HCEC 1CT (cell line): ENCODE data around the gene PTPRD.
"Not testable (repeated sequence)": the region's sequence is repeated elsewhere in the genome, so short reads cannot be mapped to it uniquely, and the experiment has no call there.

Source experiments
- DNase-seq: peaks from one replicate; pipeline ENCODE4 v3.0.0-alpha.2; 2017

The PTPRD gene

GRCh38 chr9:9426454-9426853 is 1186.3 kb downstream of the PTPRD start:
- not testable (repeated sequence) for DNase-seq

DNA sequence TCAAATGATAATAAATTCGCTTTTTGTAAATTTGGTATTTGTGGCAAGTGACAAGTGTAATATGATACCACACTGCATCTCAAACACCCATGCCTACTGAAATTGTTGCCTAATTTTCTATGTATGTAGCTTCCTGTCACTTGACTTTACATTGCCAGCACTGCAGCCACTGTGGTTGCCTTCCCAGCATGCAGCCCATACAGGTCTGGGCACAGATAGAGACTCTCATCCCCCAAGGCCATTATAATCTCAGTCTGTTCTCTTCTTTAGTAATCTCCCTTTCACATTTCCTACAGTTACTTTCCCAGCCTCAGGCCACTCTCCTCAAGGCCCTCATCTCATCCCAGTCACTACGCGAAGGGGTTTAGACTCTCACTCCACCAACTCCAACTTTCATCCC is 1200.6 kb downstream of the PTPRD start:
- no peak for DNase-seq

- DNase-seq: no peak
These were observed 1202.1 kb downstream of the PTPRD start for GRCh38 chr9:9410736-9411135.

DNA sequence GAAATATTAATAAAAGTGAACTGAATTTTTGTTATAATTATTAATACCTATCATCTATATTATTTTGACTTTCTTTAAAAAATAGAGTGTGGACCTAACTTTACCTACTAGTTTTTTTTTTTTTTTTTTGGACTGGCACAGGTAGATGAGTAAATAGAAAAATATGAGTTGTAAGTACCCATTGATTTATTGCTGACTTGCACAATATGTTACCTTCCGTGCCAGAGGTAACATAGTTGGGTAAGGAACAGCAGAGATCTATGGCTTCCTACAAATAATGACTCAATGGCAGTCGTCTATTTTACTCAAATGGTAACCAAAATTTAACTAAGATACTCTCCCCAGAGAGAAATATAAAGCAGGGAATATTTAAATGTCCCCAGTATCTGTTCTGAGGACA is 1212.8 kb downstream of the PTPRD start:
- no peak for DNase-seq

- no peak for DNase-seq
These were observed 1216.3 kb downstream of the PTPRD start for GRCh38 chr9:9396518-9396917.

DNA sequence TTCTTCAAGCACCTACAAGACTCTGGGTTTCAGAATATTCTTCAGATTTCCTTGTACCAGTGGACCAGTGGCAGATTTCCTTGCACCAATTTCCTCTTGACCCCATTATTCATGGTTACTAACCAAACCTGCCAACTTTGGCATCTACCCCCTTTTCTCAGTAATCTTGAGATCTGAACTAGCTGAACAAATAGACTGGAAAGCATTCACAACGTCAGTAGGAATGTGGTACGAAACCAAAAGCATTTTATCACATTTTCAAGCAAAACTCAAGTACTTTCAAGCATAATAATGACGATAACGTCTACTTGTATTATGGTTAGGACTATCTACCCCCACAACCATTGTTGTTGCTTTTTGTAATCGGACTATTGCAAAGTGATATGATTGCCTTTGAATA is 1217.3 kb downstream of the PTPRD start:
- no peak for DNase-seq

DNA sequence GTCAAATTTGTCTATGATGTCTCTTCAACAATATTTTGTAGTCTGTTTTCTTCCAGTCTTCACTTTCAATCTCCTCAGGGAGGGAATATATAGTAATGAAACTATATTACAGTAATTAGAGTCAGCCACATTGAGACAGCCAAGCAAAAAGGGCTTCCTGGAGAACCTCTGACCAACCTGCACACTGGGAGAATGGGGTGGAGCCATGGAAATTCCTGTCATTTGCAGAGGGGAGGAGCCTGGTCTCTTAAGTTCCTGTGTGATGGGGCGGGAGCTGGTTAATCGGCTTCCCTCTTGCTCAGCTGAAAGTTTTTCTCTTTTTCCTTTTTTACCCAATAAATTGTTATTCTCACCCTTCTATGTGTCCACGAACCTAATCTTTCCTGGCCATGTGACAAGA is 1220.0 kb downstream of the PTPRD start:
- DNase-seq: no peak

DNA sequence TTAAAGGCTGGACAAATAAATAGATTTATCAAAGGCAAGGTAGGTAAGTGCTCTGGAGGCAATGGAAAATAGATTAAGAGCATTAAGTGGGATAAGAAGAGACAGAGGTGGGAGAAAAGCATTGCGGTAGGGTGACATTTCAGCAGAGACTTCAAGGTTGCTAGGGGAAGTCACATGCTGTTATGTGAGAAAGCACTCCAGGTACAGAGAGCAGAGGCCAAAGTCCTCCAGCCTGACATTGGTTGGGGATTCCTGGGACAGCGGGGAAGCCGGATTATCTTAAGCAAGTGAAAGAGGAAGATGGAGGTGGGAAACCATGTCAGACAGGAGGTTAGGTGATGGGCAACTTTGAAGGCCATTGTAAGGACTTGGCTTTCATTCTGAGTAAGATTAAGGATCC is 1222.9 kb downstream of the PTPRD start:
- no peak for DNase-seq

DNA sequence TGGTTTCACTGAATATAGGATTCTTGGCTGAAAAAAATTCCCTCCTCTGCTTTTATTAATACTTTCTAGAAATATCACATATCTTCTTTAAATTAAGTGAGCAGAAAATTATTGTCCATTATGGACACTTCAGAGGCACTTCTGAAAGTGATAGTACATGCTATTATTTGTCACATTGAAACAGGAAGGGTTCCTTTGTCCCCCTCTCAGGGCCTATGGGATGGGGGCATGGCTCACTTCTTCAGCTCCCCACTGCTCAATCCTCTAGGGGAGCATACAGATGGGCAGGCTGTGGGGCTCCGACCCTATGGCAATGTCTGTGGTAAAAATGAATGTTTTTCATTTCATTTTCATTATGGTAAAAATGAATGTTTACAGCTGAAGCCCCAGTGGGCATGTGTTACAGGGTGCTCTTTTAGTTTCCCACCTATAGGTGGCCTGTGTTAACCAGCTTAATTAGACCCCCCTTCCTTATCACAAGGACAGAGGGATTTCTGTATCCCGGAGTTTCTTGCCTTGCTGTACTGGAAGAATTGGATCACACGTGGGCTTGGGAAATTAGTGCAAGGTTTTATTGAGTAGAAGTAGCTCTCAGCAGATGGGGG is 1225.2 kb downstream of the PTPRD start:
- no peak for DNase-seq

- DNase-seq: no peak
These were observed 1250.5 kb downstream of the PTPRD start for GRCh38 chr9:9362332-9362731.

- no peak for DNase-seq
These were observed 1259.8 kb downstream of the PTPRD start for GRCh38 chr9:9352877-9353481.

GRCh38 chr9:9341203-9341602 is 1271.6 kb downstream of the PTPRD start:
- DNase-seq: no peak

- DNase-seq: no peak
These were observed 1275.7 kb downstream of the PTPRD start for GRCh38 chr9:9337129-9337528.

DNA sequence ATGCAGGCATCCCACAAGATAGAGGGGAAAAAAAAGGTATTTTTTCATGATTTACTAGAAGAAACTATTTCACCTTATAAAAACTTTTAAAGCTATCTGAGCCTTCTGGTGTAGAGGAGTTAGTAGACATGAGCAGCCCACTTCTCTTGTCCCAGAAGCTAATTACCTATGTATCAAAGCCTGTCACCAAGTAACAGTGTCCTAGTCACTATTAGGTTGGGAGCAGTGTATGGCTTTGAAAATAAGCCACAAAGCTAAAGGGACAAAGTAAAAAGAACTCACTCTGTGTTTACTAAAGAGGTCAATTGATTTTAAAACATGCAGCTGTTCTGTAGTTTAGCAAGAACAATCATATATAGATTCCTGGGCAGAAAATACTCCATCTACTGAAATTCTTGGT is 1286.1 kb downstream of the PTPRD start:
- no peak for DNase-seq

GRCh38 chr9:9319007-9319406 is 1293.8 kb downstream of the PTPRD start:
- no peak for DNase-seq

- DNase-seq: not testable (repeated sequence)
These were observed 1302.1 kb downstream of the PTPRD start for GRCh38 chr9:9310743-9311142.

- no peak for DNase-seq
These were observed 1307.2 kb downstream of the PTPRD start for GRCh38 chr9:9305600-9305999.

- DNase-seq: no peak
These were observed 1313.7 kb downstream of the PTPRD start for GRCh38 chr9:9299134-9299533.

DNA sequence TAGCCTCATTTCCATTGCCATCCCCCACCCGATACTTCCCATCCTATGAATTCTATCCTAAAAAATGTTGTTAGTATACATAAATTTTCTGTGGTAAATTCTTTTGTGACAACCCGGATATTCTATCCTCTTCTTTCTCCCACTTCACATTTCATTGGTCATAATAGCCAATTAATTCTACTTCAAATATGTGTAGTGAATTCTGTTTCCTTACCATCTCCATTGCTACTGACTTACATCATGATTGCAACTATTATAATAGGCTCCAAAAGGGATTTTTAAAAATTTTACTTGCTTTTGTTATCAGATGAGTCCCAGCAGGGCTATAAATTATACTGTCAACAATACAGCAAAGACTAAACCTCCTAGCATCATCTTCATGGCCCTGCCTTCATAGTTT is 1326.8 kb downstream of the PTPRD start:
- DNase-seq: no peak

- no peak for DNase-seq
These were observed 1328.6 kb downstream of the PTPRD start for GRCh38 chr9:9284201-9284600.

DNA sequence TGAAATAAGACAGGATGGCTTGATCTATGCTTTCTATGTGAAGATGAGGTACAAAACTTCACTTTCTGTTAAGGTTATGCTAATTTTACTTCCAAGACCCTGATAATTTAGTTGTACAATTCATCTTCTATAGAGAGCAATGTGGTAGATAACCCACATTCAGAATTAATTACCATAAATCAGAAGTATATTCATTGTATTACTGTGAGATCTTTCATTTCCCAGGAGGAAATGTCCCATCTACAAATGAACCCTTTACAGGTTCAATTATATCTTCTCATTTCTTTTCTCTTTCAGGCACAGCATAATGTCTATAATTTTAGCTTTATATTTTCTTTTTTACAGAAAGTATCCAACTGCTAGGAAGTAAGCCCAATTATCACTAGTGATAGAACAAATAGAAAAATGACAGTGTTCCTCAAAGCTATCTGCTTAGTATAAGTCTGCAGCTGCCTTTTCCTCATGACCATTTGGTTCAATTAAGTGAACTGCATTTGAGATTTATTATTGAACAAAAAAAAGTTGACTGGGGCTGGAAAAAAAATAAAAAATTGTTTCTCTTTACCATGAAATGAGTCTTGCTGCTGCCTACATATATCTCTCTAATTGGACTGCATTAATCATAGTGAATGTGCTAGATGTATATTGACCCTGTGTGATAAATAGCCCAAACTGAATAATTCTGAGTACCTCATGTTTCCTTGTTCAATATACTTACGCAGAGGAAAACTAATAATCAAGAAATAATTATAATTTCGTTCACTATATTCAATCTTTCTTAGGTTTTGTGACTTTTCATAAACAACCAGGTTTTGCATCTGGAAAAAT is 1329.4 kb downstream of the PTPRD start:
- no peak for DNase-seq

DNA sequence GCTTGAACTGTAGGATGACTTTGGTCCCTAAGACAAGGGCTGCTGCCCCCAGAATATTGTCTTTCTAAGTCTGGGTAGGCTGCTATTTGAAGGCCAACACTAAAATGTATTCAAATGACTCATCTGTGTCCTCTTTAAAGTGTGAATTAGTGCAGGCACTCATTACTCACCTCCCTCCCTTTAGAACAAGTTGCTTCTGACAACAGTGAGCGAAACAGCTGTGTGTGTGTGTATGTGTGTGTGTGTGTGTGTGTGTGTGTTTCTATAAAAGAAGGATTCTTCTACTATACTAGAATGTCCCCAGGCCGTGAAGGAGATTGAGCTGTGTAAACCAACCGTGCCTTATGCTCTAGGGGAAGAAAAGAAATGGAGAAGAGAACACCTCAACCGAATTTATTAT is 1337.2 kb downstream of the PTPRD start:
- DNase-seq: no peak

DNA sequence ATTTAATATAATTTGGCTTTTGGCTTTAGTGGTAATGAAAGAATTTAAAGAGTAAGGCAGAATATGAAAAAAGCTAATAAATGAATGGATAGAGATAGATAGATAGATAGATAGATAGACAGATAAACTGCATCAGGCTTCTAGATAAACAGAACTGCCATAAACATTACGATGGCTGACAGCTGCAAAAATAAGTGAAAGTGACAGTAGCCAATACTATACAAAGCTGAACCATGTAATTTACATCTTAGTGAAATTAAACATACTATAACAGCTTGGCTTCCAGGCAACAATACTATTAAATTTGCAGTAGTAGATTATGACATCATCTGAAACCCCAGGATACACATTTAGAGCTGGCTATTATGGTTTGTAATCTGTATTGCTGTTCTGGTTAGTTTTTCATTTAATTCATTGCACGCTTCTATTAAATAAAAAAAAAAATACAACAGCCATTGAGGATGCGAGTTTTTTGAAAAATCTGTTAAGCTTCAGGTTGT is 1354.8 kb downstream of the PTPRD start:
- no peak for DNase-seq

- no peak for DNase-seq
These were observed 1366.1 kb downstream of the PTPRD start for GRCh38 chr9:9246726-9247125.
